HG03175 (cell line): ENCODE data around the gene RTEL1.

ENCODE experiments used
- ATAC-seq: cut with Tn5 transposase; IDR thresholded peaks from one replicate; pipeline ENCODE4 v1.9.1; 2021; ENCODE audit warnings: mild to moderate bottlenecking, moderate library complexity; ENCODE audit not compliant: unreplicated experiment

The RTEL1 gene

GRCh38 chr20:63738687-63739129, 80.6 kb downstream of the RTEL1 start:
- no peak for ATAC-seq

- ATAC-seq: peak; percentile 46
Measured at GRCh38 chr20:63739130-63740069, 81.3 kb downstream of the RTEL1 start, which contains the start of gene SLC2A4RG. Gene SLC2A4RG, plus strand, starts transcription at chr20:63739776. Its CDS starts 137 bp downstream, at chr20:63739913.

- peak; percentile 20 for ATAC-seq
Measured at GRCh38 chr20:63740070-63740626, 82.0 kb downstream of the RTEL1 start.

GRCh38 chr20:63740627-63741353, 82.7 kb downstream of the RTEL1 start:
- no peak for ATAC-seq

GRCh38 chr20:63741354-63741675, 83.2 kb downstream of the RTEL1 start:
- ATAC-seq: no peak

GRCh38 chr20:63741676-63742380, 83.7 kb downstream of the RTEL1 start:
- no peak for ATAC-seq

- ATAC-seq: no peak
Measured at GRCh38 chr20:63742381-63743024, 84.4 kb downstream of the RTEL1 start.

GRCh38 chr20:63743210-63743970, 85.3 kb downstream of the RTEL1 start:
- ATAC-seq: no peak

GRCh38 chr20:63744158-63744557, 86.0 kb downstream of the RTEL1 start:
- no peak for ATAC-seq

- ATAC-seq: no peak
Measured at GRCh38 chr20:63744574-63745423, 86.7 kb downstream of the RTEL1 start.

- ATAC-seq: no peak
Measured at GRCh38 chr20:63745424-63745805, 87.3 kb downstream of the RTEL1 start.
